ENCODE results near the gene HLX.

The HLX gene

GRCh38 chr1:220924331-220924970, 45.2 kb downstream of the HLX start:
- DNase-seq (ENCODE audit: low read depth in 2 of 2), result no peak

GRCh38 chr1:220925707-220926106, 46.5 kb downstream of the HLX start:
- no peak for DNase-seq (ENCODE audit: low read depth in 2 of 2)

GRCh38 chr1:220926146-220926545, 46.9 kb downstream of the HLX start:
- DNase-seq (ENCODE audit: low read depth in 2 of 2), result no peak

- no peak for DNase-seq (ENCODE audit: low read depth in 2 of 2)
Observed at GRCh38 chr1:220927442-220927841, 48.2 kb downstream of the HLX start.

- DNase-seq (ENCODE audit: low read depth in 2 of 2), result no peak
Observed at GRCh38 chr1:220928320-220928719, 49.1 kb downstream of the HLX start.

- DNase-seq (ENCODE audit: low read depth in 2 of 2), result no peak
Observed at GRCh38 chr1:220928725-220929300, 49.6 kb downstream of the HLX start.

GRCh38 chr1:220929304-220929703, 50.1 kb downstream of the HLX start:
- no peak for DNase-seq (ENCODE audit: low read depth in 2 of 2)
